CD4-positive, alpha-beta T cell treated with Interferon alpha-2 for 1 hour (primary cell): Measurements from ENCODE around the gene VAPB.

Source experiments
- DNase-seq, 2 donors: peaks; one replicate each; pipeline ENCODE4 v3.0.0-alpha.2; 2020 to 2022

Gene VAPB

DNA sequence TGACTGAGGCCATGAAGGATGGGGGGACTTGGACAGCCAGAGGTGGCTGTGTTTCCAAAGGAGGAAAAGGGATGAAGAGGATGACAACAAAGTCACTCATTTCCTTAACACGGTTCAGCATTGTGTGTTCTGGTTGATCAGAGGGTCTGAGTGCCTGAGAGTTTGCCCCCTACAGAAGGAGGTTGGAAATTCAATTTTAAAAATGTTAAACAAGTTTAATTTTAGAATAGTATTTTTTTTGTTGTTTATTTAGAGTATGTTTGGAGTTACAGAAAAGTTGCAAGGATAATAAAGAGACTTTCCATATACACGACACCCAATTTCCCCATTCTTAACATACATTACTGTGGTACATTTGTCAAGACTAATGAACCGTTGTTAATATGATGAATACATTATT lies 10.3 kb upstream of the VAPB start:
- no peak for DNase-seq

DNA sequence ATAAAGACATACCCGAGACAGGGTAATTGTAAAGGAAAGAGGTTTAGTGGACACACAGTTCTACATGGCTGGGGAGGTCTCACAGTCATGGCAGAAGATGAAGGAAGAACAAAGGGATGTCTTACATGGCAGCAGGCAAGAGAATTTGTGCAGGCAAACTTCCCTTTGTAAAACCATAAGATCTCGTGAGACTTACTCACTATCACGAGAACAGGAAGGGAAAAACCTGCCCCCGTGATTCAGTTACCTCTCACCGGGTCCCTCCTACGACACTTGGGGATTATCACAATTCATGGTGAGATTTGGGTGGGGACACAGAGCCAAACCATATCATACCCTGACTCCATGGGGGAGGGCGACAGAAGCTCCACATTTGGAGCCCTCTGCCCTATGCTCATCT lies 7.4 kb upstream of the VAPB start:
- DNase-seq, result no peak

DNA sequence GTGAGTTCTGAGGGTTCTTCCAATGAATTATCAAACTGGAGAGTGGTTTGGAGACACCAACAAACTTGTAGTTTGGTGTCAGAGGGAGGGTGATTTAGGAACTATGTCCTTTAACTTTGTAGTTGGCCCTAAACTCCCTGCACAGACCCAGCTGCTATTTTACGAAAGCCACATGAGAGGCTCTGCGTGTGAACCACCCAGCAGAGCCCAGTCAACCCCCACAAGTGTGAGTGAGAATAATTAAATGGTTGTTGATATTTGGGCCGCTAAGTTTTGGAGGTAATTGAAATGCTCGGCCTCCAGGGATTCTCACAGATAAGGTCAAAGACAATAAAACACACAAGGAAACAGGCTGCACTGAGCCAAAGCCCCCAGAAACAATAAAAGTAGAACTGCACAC lies 6.9 kb upstream of the VAPB start:
- no peak for DNase-seq

DNA sequence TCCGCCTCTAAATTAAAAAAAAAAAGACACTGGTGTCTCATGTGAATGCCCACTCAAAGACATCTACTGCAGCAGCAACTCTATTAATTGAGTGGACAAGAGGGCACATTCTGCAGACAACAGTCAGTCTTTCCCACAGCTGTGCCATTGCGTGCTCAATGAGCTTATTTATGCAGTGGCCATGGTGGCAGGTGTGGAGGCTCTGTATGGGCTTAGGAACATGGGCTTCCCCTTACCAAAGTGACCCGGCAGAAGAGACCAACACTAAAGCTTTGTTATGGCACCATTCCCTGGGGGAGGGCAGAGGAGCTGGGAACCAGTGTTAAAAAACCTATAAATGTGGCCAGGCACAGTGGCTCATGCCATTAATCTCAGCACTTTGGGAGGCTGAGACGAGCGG lies 4.2 kb upstream of the VAPB start:
- DNase-seq, result no peak

DNA sequence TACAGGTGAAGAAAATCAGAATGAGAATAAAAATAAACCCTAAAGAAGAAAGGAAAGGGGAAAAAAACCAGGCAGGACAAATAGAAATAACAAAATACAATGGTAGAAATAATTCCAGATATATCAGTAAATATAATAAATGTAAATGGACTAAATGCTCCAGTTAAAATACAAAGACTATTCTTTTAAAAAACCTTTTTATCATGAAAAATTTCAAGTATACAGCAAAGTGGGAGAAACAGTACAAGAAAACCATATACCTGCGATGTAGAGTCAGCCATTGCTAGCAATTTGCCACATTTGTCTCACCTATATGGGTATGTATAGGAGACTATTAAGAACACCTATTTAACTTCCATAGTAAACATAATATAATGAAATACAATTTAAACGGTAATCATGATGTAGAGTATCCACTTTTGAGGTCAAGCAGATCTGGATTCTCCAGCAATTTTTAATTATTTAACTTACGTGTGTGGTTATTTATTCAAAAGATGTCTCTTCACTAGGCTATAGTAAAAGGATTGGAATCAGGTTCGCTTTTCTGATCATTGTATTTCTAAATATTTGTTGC lies 914 bp upstream of the VAPB start:
- DNase-seq, result no peak

DNA sequence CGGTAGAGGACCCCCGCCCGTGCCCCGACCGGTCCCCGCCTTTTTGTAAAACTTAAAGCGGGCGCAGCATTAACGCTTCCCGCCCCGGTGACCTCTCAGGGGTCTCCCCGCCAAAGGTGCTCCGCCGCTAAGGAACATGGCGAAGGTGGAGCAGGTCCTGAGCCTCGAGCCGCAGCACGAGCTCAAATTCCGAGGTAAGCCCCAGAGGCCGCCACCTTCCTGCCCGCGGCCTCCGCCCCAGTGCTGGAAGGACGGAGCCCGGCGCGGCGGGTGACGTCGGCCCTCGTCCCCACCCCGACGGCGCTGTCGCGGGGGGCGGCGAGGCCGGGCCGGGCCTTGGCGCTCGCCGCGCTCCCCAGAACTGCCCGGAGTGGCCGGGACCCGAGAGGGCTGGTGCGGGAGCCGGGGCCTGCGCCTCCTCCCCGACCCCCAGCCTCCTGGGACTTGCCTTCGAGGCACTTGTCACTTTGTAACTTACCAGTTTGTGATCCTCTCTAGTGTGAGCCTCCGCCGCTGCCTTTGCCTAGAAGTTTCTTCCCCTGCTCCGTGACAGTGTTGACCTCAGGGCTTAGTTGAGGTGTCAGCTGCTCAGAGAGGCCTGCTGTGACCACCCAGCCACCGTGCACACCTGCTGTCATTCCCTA lies 417 bp downstream of the VAPB start:
- DNase-seq, result peak in 1 of 2 donors; percentile 20

DNA sequence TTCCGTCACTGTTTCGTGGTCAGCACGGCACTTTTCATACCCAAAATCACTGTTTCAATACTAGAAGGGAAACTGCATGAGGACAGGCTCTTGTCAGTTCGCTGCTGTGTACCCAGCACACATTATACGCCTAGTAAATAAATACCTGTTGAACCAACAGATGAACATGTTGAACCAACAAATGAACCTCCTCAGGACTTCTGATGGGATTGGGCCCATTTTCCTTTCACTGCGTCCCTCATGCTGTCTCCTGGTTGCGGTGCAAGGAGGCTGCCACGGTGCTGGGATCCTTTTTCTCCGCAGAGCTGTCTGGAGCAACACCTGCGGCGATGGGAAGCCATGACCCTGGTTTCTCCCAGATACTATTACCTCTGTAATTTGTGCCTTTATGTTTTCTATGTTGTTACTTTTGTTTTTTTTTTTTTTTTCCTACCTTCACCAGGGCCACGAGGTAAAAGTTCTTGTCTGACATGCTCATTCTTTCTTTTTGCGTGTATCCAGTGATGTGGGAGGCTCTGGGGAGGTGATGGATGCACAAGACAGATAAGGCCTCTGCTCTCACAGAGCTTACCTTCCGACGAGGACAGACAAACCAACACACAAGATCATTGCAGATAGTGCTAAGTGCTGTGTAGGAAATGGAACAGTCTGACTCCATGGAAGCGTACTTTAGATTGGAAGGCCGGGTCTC lies 1.1 kb downstream of the VAPB start:
- DNase-seq, result no peak

DNA sequence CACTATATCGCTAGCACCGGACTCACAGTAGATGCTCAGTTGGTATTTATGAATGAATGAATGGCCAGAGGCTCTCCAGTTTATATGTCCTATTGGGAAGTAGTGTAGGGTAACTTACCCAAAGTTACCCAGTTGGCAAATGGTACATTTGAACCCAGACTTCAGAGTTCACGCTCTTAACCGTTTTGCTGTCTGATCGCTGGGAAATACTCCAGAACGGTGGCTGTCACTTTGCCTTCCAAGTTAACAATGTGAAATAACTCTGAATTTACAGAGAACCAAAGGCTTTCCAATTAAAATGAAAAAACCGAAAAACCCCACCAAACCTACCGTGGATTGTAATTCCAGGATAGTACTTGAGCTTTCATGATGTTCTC lies 1.6 kb downstream of the VAPB start:
- DNase-seq, result no peak

DNA sequence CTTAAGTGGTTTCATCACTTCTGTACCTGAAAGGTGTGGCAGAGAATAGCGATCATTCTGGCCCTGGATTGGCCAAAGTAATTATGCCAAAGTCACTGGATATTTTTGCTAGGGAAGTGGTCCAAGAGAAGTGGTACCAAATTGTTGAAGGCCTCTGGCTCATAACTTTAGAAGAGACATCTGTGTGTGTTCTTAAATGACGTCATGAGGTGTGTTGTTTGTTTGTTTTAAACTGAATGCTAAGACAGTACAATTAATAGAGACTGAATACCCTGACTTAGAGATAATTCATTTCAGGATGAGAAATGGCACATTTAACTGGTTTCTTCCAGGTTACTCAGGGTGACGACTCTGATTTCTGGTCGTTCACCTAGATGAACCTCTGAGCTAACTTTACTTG lies 3.3 kb downstream of the VAPB start:
- no peak for DNase-seq

DNA sequence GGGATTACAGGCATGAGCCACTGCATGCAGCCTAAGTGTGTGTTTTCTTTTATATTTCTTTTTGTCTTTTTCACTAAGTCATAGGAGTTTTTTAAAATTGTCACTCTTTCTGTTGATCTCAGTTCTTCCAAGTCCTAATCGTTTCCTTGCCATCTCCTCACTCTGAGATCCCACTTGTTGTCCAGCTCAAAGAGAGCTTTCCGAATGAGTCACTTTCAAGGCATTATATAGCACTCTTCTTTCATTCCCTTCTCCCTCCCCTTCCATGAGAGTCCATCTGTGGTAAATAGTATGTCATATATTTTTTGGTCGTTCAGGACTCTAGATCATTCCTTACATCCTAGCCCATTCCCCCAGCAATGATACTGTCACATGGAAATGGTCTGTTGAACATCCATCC lies 4.3 kb downstream of the VAPB start:
- DNase-seq, result no peak

DNA sequence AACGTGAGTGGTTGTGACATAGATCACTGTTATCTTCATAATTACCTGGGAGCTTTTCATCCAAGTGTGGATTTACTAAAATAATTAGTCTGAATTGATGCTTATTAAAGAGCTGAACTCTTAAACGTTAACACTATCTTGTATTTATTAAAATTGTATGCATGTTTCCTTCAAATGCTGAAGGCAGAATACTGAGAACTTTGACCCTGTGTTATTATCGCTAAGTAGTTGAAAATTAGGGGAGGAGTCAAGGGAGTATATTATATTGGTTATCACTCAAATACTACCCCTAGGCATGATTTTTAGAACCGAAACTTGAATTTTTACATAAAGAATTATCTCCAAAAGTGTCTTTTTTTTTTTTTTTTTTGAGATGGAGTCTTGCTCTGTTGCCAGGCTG lies 5.8 kb downstream of the VAPB start:
- no peak for DNase-seq

DNA sequence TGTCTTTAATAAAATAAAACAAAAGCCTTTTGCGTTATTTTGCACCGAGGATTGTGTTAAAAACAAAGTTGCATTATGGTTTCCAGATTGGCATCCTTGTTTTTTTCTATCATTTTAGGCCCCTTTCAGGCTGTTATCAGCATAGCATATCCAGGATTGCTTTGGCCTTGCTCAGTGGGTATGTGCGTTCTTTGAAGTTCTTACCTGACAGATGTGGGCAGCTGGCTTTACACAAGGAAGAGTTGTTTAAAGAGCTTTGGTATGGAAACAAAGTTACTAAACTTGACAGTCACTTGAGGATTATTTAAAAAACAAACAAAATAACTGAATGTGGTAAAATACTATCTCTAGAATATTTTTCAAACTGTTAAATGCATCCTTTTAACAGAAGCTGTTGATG lies 6.6 kb downstream of the VAPB start:
- no peak for DNase-seq

DNA sequence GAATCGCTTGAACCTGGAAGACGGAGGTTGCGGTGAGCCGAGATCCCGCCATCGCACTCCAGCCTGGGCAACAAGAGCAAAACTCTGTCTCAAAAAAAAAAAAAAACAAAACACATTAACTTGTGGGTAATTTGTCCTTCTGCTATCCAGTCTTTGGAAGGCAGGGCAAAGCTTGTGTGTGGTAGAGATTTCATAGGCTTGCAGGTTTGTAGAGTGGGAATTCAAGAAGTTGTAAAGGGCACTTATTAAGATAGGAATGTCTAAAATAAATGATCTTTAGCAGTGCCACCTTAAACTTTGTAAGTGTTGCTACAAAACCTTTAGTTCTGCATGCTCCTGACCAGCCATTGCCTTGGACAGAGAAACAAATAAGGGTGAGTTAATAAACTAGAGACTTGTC lies 8.4 kb downstream of the VAPB start:
- DNase-seq, result no peak

DNA sequence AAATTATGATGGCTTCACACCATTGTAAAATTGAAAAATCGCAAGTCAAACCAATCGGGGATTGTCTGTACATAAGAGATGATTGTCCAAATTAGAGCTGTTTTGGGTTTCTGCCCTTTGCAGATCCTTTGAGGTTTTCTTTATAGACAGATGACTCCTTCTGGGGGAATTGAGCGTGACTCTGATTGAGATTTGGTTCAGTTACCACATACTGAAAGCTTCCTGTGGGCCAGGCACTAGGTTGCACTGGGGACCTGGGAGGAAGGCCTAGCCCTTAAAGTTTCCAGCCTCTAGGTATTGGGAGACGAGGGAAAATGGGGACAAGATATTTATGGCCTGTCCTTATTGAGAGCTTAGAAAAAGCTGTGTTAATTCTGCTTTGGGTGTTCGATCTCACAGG lies 9.2 kb downstream of the VAPB start:
- DNase-seq, result no peak

DNA sequence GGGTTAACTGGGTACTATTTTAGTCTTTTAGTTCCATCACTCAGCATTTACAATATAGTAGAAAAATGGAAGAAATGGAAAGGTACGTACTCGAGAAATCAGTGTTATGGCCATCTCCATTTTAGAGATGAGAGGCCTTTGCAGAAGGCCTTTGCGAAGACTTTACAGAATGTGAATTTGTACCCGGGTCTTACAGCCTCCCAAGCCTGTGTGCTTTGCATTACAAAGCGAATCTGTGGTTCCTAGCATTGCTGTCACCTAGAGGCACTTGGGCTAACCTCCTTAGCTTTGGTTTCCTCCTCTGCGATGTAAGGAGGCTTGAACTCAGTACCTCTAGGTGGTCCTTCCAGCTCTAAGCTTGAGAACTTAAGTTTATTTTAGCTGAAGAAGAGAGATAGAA lies 10.9 kb downstream of the VAPB start:
- no peak for DNase-seq

DNA sequence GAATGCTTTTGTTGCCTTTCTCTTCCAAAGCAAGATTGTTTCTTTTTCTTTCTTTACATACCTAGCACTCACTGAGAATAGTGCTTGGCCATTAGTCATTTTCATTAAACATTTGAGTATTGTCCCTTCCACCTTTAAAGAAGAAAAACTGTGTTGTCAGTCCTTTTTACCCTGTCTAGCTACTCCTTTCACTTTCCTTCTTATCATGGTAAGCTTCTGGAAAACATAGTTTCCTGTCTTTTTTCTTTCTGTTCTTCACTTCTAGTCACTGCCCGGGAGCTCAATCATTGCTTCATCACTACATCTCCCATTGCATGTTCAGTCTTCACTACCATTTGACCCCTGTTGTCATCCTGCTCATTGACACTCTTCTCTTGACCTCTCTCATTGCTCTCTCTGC lies 12.1 kb downstream of the VAPB start:
- no peak for DNase-seq

DNA sequence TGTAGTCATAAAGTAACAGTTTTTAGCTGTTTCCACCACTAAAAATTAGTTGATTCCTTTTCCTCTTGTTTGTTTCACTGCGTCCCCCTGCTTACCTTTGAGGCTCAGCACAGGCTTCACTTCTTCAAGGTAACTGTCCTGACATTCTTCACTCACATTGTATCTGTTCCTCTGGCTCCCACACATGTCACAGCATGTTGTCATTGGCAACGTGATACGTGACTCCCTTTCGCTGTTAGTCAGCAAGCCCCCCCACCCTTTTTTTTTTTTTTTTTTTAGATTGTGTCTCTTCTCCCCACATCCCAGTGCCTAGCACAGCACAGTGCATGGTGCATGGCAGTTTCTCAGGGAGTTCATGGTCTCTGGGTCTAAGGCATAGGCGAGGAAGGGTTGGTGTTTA lies 13.3 kb downstream of the VAPB start:
- no peak for DNase-seq

DNA sequence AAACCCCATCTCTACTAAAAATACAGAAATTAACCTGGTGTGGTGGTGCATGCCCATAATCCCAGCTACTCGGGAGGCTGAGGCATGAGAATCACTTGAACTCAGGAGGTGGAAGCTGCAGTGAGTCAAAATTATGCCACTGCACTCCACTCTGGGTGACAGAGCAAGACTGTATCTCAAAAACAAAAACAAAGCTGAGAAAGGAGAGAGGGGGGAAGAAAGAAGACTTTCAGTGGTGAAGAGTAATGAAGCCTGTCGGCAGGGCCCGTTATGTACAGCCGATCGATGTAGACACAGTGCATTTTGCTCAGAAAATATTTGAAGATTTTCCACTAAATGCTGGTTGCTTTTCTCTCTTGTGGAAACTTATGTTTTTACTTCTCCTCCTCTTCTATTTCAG lies 13.8 kb downstream of the VAPB start:
- no peak for DNase-seq

DNA sequence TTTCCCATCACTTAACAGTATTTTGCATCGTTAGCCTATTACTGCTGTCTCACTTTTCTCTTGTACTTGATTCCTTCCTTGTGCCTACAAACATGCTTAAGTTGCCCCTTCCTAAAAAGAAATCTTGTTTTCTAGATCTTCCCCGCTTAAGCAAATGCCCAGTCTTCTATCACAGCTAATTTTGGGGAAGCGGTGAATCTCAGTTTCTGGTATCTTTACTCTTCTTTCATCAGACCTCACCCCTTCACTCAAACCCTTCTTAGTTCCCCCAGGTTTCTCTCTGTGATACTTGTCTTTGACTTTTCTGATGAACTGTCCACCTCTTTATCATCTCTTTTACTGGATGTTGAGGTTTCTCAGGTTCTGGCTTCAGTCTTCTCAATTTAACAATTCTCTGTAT lies 14.2 kb downstream of the VAPB start:
- no peak for DNase-seq

DNA sequence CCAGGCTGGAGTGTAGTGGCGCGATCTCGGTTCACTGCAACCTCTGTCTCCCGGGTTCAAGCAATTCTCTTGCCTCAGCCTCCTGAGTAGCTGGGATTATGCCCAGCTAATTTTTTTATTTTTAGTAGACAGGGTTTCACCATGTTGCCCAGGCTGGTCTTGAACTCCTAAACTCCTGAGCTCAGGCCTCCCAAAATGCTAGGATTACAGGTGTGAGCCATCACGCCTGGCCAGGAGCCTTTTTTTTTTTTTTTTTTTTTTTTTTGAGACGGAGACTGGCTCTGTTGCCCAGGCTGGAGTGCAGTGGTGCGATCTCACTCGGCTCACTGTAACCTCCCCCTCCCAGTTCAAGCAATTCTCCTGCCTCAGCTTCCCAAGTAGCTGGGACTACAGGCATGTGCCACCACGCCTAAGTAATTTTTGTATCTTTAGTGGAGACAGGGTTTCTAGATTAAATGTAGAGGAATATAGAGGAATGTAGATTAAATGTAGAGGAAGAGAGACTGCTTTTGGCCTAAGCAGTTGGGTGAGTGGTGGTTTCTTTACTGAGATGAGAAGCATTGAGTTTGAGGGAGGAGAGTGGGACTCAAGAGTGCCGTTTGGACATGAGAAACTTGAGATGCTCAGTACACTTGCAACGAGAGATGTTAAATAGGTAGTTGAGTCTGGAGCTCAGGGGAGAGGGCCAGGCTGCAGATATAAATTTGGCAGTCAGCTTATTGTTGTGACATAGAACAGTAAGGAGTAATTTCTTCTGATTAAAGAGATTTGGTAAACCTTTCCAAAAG lies 16.7 kb downstream of the VAPB start:
- no peak for DNase-seq

DNA sequence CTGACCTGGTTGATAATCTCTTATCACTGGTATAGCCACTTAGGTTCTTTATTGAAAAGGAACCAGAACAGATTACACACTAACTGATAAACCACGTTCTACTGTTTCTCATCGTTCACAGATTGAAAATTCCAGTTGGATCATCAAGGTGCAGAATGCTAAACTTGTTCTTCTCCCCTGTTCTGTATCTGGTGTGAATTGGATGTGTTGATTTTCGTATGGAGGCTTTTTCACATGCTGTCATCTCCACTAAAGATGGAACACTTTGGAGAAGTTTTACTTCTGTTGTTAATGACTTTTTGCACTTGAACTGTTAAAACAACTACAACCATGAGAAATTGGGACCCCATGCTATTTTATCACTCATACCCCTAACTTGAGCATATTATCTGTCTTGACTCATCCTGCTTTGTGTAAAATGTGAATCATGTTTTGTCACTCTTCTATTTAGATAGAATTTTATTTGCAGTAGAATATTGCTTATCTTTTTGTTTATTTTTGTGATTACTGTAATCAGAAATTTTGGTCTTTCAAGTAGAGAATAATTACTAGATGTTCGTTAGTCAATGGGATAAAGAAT lies 17.5 kb downstream of the VAPB start:
- DNase-seq, result no peak

DNA sequence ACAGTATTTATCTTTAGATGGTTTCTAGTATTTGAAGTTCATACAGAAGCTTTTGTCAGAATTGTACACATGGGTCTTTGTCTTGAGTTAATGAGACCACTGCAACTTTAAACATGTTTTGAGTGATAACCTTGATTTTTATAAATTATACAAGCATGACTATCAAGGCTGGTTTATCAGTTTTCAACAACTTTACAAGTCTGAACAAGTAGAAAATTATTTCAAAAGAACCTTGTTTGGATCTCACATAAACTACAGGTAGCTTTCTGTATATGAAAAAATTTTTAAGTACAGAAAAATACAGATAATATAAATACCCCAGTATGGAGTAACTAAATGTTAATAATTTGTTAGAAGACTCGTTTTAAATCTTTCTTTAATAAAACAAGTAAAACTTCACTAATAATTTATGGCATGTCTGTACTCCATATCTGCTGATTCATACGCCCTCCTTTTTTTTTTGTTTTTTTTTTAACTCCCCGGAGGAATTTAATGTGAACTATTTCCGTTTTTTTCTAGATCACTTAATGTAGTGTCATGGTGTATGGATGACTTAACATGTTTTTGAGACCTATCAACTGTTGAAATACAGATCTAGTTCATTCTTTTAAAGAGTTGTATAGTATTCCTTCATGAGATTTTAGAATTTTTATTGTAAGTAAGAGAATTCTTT lies 18.3 kb downstream of the VAPB start:
- DNase-seq, result no peak

DNA sequence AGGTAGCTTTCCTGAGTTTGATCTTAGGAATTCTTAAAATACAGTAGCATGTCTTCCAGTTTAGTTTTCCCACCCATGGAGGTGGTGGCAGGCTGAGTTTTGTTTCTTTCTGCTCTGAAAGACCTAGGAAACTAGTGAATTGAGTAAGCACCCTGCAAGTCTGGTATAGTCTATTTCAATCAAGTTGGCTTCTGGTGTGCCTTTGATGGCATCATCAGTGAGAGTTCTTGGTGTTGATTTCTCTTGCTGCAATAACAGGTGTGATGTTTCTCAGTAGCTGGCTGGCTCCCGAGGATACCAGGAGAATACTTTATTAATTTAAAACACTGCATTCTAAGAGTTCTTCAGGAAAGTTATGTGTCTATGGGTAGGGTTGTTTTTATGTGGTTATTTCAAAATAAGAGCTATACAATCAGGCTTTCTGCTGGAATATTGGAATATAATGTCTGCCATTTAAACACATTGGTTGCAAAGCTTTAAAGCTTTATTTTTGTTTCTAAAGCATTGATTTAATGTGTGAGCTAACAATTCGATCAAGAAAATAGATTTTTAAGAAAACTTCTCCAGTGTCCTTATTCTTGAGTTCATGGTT lies 19.0 kb downstream of the VAPB start:
- DNase-seq, result peak in 1 of 2 donors; percentile 45
